ENCODE results near the gene PRKAG2. TPM values are rescaled to one million over a fixed set of nuclear protein-coding genes. Genes with fewer than 3 reads are reported as not detected.

PRKAG2 gene
- total and polyA plus RNA-seq, 2 of the 13 experiments (the other 11 are each of a cell fraction or from before 2014, with no cell fraction given), result 0.90 to 1.3 TPM

- no peak overlapping the region for H3K4me3 ChIP-seq (replicated peaks in 1 of 3; ENCODE audit: insufficient read depth in 1 of 3, low read depth in 2 of 3, low read length in 3 of 3)
- in situ Hi-C loops (cut with HindIII; ENCODE audit: extremely low pct_ligation_motif_present, low pct_unique_long_range_greater_than_20kb) (no loop called here), intact Hi-C loops (cut with micrococcal nuclease; ENCODE audit: unreplicated experiment) (no loop called here)
- TF ChIP-seq CTCF (CRISPR knock-in tag; IDR thresholded peaks at IDR 0.05) (peak; percentile 24), ZNF263 (CRISPR knock-in tag; IDR thresholded peaks at IDR 0.05) (peak; percentile 35; the same call in 1 of the 2 replicates), KDM1A (CRISPR knock-in tag; IDR thresholded peaks at IDR 0.05) (no peak), STAG1 (CRISPR knock-in tag; IDR thresholded peaks at IDR 0.05) (peak; percentile 34), HNF4A (CRISPR knock-in tag; IDR thresholded peaks at IDR 0.05) (0 out of 2 replicates have a peak, but pooled peaks have one; percentile 12)
- H4K20me1 ChIP-seq (ENCODE audit: insufficient read depth, low read length), result no peaks in the 10 kb centered on the region
- peak; percentile 50; the same call in 2 of the 3 replicates for ATAC-seq
- H3K79me2 ChIP-seq (ENCODE audit: insufficient read depth, low read length), result no peaks in the 10 kb centered on the region
- 52% methylated on average over 8 of the region's 10 CpGs for WGBS (ENCODE audit: low lambda C conversion rate)
- H2AFZ ChIP-seq (ENCODE audit: low read length), result no peak overlapping the region
- no peak overlapping the region for H3K27ac ChIP-seq (ENCODE audit: extremely low read length, insufficient read depth, low read length)
- H3K9ac ChIP-seq (ENCODE audit: insufficient read depth, low read depth, low read length), result no peak overlapping the region
- no peak for DNase-seq (ENCODE audit: low spot score)
- no peak overlapping the region for H3K4me2 ChIP-seq (ENCODE audit: low read depth, low read length)
- H3K4me1 ChIP-seq (ENCODE audit: insufficient read depth, low read length), result 0 out of 2 replicates have a peak, but pooled peaks cover 9% of the 10 kb centered on the region
- H3K9me3 ChIP-seq (ENCODE audit: low read length), result no peaks in the 10 kb centered on the region
- no peak for FAIRE-seq
- H3K36me3 ChIP-seq (replicated peaks in 1 of 2; ENCODE audit: control insufficient read depth in 1 of 2, insufficient read depth in 2 of 2, low read length in 2 of 2), result no peaks in the 10 kb centered on the region
- no TSS peak for BruUV-seq (replicated peaks)
- no peaks in the 10 kb centered on the region for H3K27me3 ChIP-seq (ENCODE audit: control insufficient read depth in 1 of 2, insufficient read depth in 2 of 2, low read length in 2 of 2)
- ChIA-PET POLR2A (no interaction called here), CTCF (ENCODE audit: low intra/inter-chr PET ratio, low total read pairs) (no interaction called here)
Measured at GRCh38 chr7:151611878-151612277, 265.0 kb downstream of the PRKAG2 start.

DNA sequence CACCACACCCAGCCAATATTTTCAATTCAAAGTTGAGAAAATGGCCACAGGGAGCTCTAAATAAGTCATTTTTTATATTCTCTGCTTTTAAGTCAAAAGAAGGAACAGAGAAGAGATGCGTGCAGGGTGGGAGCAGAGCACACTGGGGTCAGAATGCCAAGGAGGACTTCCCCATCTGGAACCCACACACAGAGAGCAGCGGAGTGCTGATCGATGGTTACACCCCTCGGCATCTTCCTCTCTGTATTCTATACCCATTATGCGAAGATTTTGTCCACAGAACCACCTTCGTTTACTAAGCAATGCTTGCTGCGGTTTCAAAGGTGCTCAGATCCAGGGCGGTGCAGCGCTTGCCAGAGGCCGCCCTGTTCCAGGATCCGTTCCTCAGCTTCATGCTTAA, 265.9 kb downstream of the PRKAG2 start:
- no peaks in the 10 kb centered on the region for H4K20me1 ChIP-seq (ENCODE audit: insufficient read depth, low read length)
- H3K9me3 ChIP-seq (ENCODE audit: low read length), result no peaks in the 10 kb centered on the region
- H3K36me3 ChIP-seq (replicated peaks in 1 of 2; ENCODE audit: control insufficient read depth in 1 of 2, insufficient read depth in 2 of 2, low read length in 2 of 2), result no peaks in the 10 kb centered on the region
- intact Hi-C loops (cut with micrococcal nuclease; ENCODE audit: unreplicated experiment) (no loop called here), in situ Hi-C loops (cut with HindIII; ENCODE audit: extremely low pct_ligation_motif_present, low pct_unique_long_range_greater_than_20kb) (no loop called here)
- CTCF ChIA-PET (ENCODE audit: low intra/inter-chr PET ratio, low total read pairs), result no interaction called here
- H3K9ac ChIP-seq (ENCODE audit: insufficient read depth, low read depth, low read length), result no peak overlapping the region
- POLR2A ChIA-PET, result no interaction called here
- TF ChIP-seq ZNF709 (CRISPR knock-in tag; IDR thresholded peaks at IDR 0.05) (no peak), ZNF296 (CRISPR knock-in tag; conservative IDR thresholded peaks at IDR 0.05) (no peak), ZNF7 (CRISPR knock-in tag; IDR thresholded peaks at IDR 0.05) (no peak), SP2 (CRISPR knock-in tag; IDR thresholded peaks at IDR 0.05) (no peak), HCFC1 (IDR thresholded peaks at IDR 0.05; ENCODE audit: low read depth, low read length) (no peak), TFE3 (CRISPR knock-in tag; IDR thresholded peaks at IDR 0.05) (no peak), ZSCAN5A (CRISPR knock-in tag; IDR thresholded peaks at IDR 0.05; ENCODE audit: borderline replicate concordance) (no peak), IRX3 (CRISPR knock-in tag; IDR thresholded peaks at IDR 0.05; ENCODE audit: borderline replicate concordance, low read depth) (no peak), ZNF776 (CRISPR knock-in tag; IDR thresholded peaks at IDR 0.05) (no peak), ISL2 (CRISPR knock-in tag; IDR thresholded peaks at IDR 0.05) (no peak)
- H3K79me2 ChIP-seq (ENCODE audit: insufficient read depth, low read length), result no peaks in the 10 kb centered on the region
- H3K27ac ChIP-seq (ENCODE audit: extremely low read length, insufficient read depth, low read length), result no peak overlapping the region
- H3K4me2 ChIP-seq (ENCODE audit: low read depth, low read length), result no peak overlapping the region
- DNase-seq (ENCODE audit: low spot score) (no peak), FAIRE-seq (no peak), ATAC-seq (no peak)
- H3K27me3 ChIP-seq (ENCODE audit: control insufficient read depth in 1 of 2, insufficient read depth in 2 of 2, low read length in 2 of 2), result no peaks in the 10 kb centered on the region
- H2AFZ ChIP-seq (ENCODE audit: low read length), result no peak overlapping the region
- WGBS (ENCODE audit: low lambda C conversion rate), result 83% methylated on average over 11 of the region's 11 CpGs
- H3K4me1 ChIP-seq (ENCODE audit: insufficient read depth, low read length), result 0 out of 2 replicates have a peak, but pooled peaks cover 9% of the 10 kb centered on the region
- BruUV-seq (replicated peaks), result no TSS peak
- no peak overlapping the region for H3K4me3 ChIP-seq (replicated peaks in 1 of 3; ENCODE audit: insufficient read depth in 1 of 3, low read depth in 2 of 3, low read length in 3 of 3)
